B cell (primary cell): Measurements from ENCODE around the gene POU3F3.

Experiments used
- EZH2 ChIP-seq: IDR thresholded peaks from 2 replicates; pipeline ENCODE4 v1.6.1; 2012; ENCODE audit warnings: borderline replicate concordance, low read depth, mild to moderate bottlenecking, moderate library complexity, low read length; ENCODE audit not compliant: insufficient read depth, poor library complexity, severe bottlenecking
- TF ChIP-seq, protein P1 (sequence below): fragments of 200-600 bp; IDR thresholded peaks from one replicate; pipeline ENCODE4 v1.8.0; 2022; ENCODE audit warnings: antibody characterized with exemption, mild to moderate bottlenecking

DNA sequence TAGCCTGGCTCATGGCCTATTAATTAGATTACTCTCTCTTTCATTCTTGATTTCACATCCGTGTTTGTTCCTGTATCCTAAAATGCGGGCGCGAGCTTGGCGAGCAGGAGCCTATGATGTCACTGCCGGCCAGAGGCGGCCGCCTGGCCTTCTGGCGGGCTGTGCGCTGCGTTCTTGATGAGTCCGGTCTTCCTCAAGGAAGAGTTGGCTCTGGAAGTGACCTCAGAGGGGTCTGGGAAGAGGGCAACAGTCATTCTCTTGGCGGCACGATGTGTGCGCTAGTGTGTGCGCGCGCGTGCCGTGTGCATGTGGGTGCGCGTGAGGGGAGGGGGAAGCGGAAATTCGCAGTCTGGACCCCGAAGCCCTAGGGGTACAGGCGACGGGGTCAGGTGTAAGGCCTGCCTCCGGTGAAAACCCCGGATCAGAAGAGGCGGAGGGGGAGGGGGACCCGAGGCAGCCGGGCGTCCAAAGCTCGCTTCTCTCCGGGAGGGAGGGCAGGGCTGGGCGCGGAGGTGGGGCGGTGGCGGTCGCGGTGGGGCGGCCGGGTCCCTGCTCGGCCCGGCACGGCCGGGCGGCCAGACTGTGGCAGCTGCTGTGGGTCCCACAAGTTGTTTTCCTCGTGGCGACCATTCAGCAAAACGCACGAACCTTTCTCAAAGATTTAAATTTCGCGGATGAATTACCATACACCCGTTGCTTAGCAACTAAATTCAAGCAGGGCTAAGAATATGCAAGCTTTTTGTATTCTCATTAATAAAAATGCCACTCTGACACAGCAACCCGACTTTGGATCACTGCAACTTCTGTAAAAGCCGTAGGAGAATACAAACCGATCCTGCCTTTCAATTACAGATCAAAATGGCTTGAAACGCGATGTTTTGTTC is 8.4 kb downstream of the POU3F3 start:
- TF ChIP-seq, protein P1, sequence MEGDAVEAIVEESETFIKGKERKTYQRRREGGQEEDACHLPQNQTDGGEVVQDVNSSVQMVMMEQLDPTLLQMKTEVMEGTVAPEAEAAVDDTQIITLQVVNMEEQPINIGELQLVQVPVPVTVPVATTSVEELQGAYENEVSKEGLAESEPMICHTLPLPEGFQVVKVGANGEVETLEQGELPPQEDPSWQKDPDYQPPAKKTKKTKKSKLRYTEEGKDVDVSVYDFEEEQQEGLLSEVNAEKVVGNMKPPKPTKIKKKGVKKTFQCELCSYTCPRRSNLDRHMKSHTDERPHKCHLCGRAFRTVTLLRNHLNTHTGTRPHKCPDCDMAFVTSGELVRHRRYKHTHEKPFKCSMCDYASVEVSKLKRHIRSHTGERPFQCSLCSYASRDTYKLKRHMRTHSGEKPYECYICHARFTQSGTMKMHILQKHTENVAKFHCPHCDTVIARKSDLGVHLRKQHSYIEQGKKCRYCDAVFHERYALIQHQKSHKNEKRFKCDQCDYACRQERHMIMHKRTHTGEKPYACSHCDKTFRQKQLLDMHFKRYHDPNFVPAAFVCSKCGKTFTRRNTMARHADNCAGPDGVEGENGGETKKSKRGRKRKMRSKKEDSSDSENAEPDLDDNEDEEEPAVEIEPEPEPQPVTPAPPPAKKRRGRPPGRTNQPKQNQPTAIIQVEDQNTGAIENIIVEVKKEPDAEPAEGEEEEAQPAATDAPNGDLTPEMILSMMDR, result no peak
- TF ChIP-seq EZH2, result peak; percentile 65
